ENCODE measurements around the gene NUDT2.

NUDT2 gene

DNA sequence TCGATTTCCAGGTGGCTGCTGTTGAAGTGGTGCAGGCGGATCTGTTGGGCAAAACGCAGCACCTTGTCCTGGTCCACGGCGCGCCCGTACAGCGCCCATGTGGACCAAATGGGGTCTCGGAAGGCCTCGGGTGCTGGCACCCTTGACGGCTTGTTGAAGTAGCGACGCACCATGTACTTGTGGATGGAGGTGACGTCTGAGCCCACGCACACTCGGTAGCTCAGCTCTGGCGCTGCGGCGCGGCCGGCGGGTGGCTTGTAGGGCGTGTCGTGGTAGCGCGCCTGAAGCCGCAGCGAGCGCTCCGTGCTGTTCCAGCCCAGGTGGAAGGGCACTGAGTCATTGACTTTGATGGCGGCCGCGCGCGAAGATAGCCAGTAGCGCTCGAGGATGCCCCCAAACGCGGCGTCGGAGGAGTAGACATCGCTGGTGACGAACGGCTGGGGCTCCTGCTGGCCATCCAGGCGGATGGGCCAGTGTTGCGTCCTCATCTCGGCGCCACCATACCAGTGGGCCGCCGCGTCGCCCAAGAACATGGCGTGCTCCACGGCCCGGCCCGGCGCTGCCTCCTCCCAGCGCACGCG is 42.6 kb downstream of the NUDT2 start:
- no peak for DNase-seq

DNA sequence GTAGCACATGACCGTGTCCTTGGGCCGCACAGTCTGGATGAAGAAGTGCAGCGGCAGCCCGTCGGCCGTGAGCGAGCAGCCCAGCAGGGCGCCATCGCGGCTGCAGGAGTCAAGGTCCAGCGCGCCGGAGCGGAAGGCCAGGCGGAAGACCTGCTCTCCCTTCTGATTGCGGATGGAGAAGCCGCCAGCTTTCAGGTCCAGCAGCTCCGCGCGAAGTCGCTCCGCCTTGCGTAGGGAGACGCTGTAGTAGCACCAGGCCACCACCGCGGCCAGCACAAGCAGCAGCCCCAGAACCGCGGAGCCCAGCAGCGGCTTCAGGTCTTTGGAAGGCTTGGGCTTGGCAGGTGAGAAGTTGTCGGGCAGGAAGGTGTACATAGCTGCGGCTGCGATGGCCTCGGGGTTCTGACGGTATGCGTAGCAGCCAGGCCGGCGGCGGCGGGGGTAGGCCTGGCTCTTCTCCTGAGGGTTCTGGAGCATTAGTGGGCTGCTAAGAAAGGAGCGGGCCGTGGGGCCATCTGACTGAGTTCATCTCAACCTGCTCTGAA is 43.2 kb downstream of the NUDT2 start:
- no peak for DNase-seq

DNA sequence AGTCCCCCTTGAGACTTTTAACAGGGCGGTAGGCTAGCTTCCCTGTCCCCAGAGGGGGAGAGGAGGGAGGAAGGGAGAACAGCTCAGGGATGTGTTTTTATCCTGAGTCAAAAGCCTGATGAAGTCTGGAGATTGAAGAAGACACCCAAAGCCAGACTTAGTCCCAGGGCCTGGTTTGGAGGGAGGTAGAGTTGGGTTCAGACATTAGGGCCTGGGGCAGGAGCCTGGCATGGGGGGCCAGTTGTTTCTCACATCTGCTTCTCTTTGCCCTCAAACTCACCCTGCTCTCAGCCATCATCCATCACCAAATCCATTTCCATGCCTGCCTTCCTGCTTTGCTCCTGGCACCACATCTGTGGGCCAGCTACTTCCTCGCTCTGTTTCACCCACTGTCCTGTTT is 44.4 kb downstream of the NUDT2 start:
- no peak for DNase-seq

DNA sequence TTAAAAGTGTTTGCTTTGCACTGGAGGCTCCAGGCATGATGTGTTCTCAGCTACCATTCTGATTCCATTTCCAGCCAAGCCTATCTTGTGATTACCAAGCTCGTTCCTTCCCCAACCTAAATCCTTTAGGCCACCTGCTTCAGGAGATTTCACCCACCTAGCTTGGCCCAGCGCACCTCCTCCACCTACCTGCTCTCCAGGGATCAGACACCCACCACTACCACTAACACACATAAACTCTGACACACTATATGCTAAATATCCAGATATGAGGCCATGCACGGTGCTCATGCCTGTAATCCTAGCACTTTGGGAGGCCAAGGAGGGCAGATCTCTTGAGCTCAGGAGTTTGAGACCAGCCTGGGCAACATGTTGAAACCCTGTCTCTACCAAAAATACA is 45.0 kb downstream of the NUDT2 start:
- no peak for DNase-seq

DNA sequence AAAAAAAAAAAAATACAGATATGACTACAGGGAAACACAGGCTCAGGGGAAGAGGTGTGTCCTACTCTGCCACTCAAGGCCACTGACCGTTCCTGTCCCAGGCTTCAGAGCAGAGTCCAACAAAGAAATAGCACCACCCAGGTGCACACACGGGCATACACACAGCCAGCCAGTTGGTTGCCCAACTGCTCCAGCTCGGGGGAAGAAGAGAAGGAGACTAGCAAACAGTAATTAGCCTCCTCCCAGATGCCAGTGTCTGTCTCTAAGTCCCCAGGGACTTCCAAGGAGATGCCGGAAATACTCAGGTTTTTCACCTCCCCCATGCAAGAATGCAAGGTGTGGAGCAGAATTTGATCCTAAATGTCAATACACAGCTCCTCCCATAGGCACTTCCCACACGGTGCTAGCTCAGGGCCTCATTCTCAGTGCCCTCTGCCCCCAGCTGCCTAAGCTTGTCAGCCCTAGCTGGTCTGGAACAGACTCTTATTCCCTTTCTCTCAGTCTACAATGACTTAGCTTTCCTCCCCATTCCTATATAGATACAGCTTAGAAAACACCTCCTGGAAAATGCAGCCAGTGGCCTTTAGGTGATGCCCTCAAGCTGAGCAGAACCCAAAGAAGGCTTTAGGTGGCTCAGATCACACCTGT is 45.7 kb downstream of the NUDT2 start:
- no peak for DNase-seq

DNA sequence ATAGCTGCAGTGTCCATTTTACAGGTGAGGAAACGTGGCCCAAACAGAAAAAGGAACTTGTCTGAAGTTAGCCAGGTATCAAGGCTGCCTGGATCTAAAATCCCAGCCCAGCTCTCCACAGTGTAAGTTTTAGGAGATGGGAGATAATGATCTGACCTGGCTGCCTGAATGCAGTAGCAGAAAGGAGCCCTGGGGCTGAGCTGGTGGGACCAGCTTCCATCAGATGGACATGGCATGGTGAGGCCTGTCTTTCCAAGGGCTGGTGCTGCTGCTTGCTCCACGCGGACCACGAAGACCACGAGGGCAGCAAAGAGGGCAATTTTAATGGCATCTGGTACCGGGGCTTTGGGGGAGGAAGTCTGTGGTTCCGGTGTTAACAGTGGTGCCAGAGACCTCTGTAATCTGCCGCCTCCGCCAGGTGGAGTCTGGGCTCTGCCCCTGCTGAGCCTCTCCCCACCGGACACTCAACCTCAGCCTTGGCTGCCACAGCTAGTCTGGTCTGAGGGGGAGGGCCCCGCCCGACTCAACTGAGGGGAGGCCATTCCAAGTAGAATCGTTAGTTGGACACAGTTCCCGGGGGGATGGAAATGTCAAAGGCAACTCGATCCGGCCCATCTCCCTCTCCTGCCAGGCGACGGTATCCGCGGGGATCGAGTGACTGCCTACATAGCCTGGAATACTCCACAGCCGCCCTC is 46.7 kb downstream of the NUDT2 start:
- peak; percentile 51 for DNase-seq

DNA sequence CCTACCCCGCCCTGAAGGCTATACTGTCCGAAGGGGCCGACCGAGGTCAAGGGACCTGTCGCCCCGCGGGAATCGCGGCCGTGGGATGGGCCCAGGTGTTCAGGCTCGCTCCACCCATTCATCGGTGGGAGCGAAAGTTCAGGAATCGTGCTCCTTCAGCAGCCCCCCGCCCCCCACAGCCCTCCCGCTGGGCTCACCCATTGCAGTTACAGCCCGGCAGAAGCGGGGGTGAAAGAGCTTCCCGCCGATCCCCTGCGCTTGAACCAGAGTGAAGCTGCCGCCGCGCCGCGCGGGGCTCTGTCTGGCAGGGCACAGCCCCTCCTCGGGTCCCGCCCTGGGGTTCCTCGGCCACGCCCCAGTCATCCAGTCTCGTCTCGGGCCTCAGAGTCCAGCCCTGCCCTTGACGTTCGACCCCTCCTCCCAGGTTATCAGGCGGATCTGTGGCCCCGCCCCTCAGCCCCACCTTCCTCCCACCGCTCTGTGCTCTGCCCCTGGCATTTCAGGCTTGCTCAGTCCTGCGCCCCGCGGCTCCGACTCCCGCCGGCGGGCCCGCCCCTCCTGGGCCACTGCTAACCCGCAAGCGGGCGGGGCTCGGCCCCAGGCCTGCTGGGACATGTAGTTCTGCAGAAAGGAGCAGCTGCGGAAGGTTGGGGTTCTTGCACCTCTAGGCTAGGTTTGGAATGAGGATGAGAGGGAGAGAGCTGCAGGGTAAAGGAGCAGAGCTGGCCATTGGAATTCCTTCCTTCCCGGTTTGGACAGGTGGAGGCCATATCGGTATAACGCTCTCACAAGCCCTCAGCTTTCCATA is 47.4 kb downstream of the NUDT2 start, which contains the start of gene MYORG:
Gene MYORG (minus strand): TSS at position 303 of the 808 bp plus-strand sequence. CDS start 3,955 bp downstream, outside the sequence.
- DNase-seq: peak; percentile 99

DNA sequence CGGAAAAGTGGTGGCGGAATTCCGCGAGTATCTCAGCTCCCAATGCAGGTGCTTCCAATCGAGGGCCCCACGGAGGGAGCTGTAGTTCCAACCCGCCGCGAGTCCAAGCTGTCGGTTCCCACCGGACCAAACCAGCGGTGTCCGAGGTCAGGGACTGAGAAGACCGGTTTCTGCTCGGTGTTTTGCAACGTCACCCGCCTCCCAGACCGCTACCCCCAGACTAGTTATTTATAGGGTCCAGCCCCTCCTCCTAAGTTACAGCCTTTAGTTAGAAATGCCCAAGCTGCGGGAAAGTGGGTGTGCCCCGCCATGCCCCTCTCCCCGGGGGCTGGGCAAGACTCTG is 48.0 kb downstream of the NUDT2 start:
- DNase-seq: no peak

DNA sequence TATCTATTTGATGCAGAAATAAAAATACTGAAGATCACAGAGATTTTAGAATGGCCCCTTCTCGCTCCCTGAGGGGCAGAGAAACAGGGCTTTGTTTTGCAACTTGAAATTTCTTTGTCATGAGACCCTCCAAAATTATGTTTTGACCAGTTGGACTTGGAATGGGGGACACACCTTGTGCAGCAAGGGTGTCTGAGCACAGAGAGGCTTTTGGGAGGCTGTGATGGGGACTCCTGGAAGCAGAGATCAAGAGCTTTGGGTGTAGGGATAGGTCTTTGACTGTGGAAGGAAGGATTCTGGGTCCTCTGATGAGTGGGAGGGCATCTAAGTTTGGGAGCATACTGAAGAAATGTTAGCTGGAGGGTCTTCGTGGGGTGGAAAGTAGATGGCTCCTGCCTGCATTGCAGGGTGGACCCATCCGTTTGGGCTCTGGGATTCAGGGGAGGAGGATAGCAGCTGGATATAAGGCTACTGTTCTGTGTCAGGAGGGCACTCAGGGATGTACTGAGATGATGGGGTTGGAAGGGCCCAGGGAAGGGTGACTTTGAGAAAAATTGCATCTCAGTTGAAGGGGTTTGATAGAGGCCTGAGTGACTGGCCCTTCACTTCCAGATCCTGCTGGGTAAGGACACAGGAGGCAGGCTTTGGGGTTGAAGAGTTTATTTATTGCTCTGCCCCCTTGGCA is 49.1 kb downstream of the NUDT2 start:
- DNase-seq: no peak

DNA sequence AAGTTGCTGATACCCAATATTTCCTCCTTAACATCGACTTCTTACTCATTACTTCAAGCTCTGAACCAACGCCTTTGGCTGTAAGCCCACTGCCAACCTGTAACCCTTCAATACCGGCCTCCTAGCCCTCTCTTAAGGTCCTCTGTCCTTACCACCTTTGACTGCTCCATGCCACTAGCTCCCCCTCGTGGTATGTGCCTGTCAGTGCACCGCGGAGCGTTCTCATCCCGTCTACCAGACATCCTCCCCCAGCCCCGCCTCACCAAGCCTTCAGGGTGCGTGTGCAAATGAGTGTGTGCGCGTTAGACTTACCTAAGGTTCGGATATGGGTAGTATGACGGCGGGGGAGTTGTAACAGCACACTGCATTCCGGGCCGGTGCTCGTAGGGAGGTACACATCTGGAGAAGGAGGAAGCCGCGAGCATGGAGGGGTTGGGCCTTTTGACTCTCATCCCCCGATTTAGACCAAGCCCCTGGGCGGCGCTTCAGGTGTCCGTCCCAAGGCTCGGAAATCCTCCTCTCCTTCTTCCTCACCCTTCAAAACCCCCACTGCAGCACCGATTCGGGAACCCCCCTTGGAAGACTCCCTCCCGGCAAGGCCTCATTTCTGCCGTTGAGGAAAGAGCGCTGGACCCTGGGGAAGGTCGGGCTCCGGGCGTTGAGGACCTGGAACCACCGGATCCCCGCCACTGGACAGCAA is 50.1 kb downstream of the NUDT2 start:
- peak; percentile 92 for DNase-seq

DNA sequence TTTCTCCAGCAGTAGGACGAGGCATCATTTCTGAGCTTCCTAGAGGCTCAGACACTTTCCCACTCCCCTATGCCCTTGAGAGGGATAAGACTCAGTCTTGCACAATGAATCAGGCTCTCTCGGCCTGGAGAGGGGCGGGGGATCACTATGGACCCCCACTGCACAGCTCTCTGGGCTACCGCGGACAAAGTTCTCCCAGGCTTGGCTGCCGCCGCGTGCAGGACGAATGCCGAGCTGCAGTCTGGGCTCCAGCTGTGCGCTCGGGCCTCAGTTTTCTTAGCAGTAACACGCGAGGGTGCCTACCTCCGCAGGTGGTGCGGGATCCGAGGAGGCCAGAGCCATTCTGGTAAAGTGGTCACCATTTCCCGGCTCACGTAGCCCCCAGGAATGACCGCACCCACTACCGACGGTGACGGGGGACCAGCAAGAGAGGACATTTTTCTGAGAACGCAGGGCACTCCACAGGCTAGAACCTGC is 50.7 kb downstream of the NUDT2 start:
- no peak for DNase-seq

DNA sequence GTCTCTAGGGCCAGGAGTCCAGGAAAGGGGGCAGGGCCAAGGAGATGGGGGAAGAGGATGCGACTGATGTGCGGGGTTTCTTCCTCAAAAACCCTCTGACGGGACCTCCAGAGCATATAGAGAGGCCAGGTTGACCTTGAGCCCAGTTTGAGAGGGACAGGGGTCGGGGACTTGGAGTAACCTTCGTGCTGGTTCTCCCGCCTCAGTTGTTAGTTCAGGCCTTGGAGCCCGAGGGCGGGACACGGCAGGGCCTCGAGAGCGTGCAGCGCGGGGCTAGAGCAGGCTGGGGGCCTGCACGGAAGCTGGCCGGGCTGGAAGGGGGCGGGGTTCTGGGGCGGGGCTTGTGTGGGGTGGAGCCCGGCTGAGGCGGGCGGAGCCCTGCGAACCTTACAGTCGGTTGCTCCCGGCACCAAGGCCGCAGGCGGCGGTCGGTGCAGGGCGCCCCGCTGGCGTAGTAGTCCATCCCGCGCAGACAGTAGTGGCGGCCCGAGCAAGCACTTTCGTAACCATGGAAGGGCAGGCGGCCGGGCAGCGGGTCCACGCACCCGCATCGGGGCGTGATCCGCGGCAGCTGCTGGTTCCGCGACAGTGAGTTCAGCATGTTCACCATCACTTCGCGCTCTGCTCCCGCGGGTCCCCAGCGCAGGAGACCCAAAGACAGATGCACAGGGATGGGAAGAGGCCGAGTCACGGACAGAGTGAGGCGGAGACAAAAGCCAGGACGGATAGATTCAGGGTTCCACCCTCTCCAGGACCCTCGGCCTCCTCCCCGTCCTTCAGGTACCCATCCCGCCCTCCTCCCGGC is 51.3 kb downstream of the NUDT2 start:
- peak; percentile 76 for DNase-seq

DNA sequence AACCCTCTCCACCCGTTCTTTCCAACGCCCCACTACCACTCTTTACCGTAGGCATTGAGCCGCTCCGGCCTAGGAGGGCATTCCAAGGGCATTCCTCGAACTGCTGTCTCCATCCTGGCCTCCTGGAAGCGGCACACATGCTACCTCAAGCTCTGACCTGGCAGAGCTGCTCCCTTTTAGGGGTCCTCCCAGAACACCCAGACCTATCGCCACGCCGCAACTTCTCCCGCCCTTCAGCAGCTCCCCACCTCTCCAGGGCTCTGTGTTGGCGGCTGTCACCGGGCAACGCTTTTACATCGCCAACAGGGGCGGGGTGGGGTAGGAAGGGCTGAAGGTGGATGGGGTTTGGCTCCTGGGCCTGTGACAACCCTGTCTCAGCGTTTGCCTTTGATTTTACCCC is 52.0 kb downstream of the NUDT2 start:
- no peak for DNase-seq

DNA sequence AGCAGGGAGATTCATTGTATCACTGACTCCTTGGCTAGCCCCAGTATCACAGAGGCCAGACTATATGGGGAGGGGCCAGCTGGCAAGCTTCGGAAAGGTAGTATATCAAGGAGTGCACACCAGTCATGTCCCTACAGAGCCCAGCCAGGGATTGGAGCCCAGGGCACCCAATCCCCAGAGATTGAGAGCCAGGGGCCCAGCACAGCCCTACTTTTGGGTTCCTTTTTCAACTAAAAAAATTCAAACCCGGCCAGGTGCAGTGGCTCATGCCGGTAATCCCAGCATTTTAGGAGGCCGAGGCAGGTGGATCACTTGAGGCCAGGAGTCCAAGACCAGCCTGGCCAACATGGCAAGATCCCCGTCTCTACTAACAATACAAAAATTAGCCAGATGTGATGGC is 52.7 kb downstream of the NUDT2 start:
- DNase-seq: no peak

DNA sequence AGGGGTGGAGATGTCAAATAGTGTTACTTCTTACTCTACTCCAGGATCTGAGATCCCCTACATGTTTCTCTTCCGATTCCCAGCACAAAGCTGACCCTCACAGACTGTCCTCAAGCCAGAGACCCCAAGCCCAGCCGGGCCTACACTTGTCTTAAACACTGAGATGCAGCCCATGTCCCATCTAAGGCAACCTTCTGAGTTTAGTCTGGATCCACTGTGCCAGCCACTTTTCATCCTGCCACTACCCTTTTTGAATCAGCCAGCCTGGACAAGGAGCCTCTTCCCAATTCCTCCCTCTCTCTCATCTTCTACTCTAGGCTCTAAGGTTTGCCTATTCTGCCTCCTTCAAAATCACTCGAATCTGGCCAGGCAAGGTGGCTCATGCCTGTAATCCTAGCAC is 53.5 kb downstream of the NUDT2 start:
- DNase-seq: no peak

DNA sequence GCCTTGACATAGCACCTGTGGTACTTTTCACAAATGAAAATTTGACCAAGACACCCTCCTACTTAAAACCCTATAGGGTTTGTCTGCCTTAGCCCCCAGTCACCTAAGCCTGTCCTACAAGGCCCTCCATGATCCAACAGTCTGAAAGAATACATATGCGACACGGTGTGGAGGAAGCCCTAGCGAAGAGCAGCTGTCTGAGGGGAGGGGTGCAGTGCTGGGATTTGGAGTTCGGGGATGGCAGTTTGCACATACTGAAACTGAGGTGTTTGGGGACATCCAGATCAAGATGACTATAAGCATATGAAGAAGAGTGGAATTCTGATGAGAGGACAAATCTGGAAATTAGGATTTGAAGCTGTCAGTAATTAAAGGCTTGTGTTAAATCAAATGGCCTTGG is 54.5 kb downstream of the NUDT2 start:
- no peak for DNase-seq

DNA sequence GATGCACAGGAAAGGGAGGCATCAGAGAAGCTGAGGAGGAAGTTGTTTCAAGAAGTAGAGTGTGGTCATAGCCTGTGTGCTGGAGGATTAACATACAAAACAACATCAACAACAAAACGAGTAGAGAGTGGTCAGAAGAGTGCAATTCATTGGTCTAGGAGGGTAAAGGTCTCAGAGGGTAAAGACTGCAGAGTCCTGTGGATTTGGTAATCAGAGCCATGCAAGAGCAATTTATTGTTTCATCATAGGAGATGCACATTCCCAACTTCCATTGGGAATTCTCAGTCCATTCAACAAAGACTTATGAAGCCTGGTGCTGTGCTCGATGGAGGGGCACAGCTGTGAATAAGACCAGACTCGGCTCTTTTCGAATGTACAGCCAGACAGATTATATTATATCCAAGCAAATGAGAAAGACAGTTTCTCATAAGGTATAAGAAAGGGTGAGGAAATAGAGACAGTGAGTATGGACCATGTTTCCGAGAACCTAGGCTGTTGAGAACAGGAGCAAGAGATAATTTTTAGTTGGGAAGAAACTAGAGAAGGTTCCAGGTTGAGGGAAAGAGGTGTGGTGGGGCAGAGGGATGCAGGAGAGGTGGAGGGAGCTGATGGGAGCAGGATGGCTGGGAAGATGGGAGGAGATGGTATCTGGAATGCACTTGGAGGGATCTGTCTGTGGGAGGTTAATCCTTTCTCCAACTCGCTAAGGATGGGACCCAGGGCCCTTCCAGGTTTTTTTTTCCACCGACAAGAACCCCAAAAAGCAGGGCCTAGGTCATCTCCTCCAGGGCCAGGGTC is 55.2 kb downstream of the NUDT2 start:
- no peak for DNase-seq

DNA sequence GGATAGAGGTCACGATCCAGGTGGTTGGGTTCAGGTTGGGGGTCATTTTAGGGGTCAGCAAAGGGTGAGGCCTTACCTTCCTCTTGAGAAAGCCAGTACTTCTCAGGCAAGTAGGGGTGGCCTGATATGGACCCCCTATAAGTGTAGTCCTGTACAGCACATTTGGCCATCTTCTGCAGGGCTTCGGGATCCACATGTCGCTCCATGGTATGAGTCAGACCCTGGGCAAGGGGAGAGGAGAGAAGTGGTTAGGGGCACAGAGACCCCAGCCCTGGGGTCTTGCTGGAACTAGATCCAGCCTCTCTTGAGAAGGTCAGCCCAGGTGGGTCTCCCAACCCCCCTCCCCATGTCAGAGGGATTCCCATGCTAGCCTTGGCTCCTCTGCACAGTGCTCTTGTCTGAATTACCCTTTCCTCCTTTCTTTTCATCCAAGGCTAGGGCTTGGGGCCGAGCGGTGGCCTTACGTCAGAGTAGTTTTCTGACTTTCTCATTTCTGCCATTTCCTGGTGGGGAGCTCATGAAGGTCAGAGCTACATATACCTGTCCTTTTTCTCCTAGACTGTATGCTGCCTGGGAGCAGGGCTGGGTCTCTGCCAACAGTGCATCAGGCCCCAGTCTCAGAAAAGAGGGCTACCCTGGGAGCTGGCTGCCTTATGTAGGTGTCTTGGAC is 56.3 kb downstream of the NUDT2 start:
- DNase-seq: no peak

DNA sequence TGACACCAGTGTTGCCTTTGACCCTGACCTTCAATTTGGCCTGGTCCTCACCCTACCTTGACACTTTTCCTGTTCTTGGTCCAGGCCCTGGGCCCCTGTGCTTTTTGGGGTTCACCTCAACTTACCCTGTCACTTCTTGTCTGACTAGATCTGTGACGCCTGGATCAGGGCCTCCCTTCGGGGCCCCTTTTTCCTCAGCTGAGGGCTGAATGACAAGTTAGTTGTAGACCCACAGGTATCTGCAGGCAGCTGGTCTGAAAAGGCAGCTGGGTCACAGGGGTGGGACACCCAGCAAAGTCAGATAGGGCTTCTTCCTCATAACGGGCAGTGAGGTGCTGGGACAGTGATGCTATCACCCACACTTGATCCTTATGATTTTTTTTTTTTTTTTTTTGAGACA is 57.3 kb downstream of the NUDT2 start:
- DNase-seq: no peak

DNA sequence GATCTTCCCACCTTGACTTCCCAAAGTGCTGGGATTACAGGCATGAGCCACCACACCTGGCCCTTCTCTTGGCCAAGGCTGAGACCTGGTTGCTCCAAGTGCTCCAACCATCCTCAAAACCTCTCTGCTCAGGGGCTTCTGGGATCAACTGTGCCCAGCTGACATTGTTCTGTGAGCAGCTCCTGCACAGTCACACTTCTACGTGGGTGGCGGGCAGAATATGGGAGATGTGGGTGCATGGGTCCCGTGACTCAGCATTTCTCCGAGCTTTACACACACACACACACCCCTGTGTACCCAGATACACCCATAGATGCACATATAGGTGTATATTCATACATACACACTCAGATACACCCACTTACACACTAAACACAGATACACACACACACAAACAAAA is 57.9 kb downstream of the NUDT2 start:
- DNase-seq: no peak
